AG08396 (cell line): ENCODE measurements around the gene ANKLE1.
"Not testable (repeated sequence)": the region's sequence is repeated elsewhere in the genome, so short reads cannot be mapped to it uniquely, and the experiment has no call there.

Experiments used
- DNase-seq: peaks from one replicate; pipeline ENCODE4 v3.0.0; 2012; ENCODE audit warnings: low spot score, mixed read lengths

The ANKLE1 gene

GRCh38 chr19:17283504-17283996 lies 1.8 kb downstream of the ANKLE1 start:
- DNase-seq, result no peak

GRCh38 chr19:17285415-17286135 lies 3.9 kb downstream of the ANKLE1 start:
- DNase-seq, result no peak

- DNase-seq, result no peak
These were observed 4.6 kb downstream of the ANKLE1 start for GRCh38 chr19:17286263-17286662.

- DNase-seq, result no peak
These were observed 5.1 kb downstream of the ANKLE1 start for GRCh38 chr19:17286752-17287151.

DNA sequence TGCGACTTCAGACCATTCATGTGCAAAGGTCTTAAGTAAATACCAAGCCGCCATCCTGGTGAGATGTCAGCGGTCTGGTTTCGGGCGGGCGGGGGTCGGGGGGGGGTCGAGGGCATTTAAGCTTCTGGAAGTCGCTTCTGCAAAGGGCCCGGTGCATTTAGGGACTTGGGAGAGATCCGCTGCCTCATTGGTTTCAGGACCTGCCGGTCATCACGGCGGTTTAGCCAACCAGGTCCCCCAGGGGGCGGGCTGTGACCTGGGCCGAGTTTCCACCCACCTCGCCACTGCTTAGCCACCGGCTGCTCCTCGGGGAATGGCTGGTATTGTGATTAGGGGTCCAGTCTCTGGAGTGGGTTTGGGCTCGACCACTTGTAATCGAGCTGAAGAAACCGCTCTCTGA lies 7.8 kb downstream of the ANKLE1 start:
- DNase-seq, result peak; percentile 95

DNA sequence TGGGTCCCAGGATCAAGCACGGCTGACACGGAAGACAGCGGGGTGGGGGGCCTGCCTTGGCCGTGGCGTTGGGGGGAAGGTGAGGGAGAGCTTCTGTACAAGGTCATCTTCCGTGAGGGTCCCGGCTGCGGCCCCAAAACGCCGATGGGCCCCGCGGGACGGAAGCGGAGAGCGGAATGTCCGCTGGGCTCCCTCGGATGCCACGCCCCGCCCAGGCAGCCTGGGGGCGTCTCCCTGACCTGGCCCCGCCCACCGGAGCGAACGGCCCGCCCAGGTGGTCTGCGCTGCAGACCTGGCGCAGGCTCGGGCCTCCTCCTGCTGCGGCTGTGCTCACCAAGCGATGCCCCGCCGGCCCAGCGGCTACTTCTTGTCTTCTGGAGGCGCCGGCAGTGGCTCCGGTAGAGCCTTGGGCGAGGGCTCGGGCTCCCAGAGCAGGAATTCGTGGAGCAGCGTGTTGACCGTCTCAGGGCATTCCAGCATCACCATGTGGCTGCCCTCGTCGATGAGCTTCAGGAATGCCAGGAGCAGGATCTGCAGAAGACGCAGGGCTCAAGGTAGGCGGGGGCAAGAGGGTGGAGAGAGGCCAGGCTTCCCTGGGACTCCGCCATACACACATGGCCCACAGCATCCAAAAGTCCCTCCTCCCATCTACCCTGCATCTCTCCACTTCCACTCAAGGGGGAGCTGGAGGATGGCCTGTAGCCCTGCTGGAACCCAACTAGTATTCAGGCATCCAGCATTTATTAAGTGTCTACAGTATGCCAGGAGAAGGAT lies 10.8 kb downstream of the ANKLE1 start:
- peak; percentile 96 for DNase-seq

DNA sequence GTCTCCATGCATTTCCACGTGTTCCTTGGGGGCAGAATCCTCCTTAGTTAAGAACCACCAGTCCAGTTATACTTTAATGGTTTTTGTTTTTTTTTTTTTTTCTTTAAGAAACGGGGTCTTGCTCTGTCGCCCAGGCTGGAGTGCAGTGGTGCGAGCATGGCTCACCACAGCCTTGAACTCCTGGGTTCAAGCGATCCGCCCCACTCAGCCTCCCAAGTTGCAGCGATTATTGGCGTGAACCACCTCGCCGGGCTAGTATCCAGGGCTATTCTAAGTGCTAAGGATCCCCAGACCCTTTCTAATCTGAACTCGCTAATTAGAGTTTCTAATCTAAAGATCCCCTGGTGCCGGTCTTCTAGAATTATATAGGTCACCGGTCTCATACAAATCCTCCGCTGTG lies 11.9 kb downstream of the ANKLE1 start:
- no peak for DNase-seq

DNA sequence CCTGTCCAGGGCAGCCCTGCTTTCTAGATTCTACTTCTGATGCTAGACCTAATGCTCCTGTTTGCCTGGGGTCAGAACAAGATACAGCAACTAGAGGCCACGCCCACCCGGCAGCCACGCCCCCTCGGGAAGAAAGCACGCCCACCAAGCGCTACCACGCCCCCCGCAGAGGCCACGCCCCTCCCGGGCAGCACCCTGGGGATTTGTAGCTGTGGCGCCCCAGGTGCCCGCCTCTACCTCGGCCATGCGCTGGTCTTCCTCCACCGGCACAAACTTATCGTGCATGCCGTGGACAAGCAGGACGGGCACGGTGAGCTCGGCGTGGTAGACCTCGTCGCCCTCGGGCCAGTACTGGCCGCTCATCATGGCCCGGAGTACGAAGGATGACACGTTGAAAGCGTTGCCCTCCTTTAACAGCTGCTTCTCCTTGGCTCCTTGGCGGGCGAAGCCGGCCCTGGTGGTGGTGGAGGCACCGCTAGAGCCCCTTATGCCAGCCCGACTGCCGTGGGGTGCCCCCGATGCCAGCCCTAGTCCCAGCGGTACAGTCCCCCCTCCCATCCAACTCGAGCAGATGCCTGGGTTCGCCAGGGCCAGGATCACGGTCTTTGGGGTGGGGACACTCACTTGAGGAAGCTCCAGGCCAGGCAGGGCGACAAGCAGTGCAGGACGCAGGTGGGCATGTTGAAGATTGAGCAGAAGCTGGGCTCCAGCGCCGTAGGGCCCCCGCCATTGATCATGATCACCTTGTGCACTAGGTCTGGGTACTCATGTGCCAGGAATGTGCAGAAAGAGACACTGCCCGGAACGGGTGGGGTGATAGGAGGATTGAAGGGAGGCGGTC lies 12.6 kb downstream of the ANKLE1 start:
- peak; percentile 69 for DNase-seq

DNA sequence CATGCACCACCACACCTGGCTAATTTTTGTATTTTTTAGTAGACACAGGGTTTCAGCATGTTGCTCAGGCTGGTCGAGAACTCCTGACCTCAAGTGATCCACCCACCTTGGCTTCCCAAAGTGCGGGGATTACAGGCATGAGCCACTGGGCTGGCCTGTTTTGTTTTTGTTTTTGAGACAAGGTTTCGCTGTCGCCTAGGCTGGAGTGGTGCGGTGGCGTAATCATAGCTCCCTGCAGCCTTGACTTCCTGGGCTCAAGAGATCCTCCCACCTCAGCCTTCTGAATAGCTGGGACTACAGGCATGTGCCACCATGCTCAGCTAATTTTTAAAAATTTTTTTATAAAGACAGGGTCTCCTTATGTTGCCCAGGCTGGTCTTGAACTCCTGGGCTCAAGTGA lies 13.8 kb downstream of the ANKLE1 start:
- not testable (repeated sequence) for DNase-seq

- DNase-seq, result peak; percentile 64
These were observed 14.6 kb downstream of the ANKLE1 start for GRCh38 chr19:17296273-17296672.

DNA sequence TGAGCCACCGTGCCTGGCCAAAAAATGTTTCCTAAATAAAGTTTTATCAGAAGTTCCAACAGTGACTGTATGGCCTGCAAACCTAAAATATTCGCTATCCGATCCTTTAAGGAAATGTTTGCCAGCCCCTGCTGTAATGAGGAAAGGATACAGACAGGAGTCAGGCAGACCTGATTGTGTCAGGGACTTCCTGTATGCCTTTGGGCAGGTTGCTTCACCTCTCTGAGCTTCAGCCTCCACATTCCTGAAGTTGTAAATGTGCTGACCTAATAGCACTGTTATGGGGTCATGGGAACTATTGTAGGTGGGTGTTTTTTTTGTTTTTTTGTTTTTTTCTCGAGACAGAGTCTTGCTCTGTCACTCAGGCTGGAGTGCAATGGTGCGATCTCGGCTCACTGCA lies 15.3 kb downstream of the ANKLE1 start:
- DNase-seq, result no peak

DNA sequence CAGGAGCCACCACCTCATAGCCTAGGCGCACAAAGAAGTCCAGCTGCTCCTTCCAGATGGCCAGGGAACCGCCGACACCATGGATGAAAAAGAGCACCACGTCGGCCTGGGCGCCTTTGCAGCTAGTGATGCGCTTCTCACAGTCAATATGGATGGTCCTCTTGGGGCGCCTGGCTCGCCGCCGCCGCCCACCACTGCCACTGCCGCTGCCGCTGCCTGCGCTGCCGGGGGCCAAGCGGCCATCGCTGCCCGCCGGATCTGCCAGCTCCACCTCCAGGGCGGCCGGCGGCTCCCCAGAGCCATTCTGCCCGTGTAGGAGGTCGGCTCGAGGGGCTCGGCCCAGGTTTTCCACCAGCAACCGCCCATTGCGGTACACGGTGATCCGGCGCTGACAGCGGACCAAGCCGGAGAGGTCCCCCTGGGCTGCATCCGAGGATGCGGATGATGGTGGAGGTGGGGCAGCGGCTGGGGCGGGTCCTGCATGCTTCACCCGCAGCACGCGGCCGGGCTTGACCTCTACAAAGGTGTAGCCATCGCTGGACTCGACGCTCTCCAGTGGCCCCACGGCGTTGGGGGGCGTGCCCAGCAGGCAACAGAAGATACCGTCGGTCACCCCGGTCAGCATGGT lies 19.4 kb downstream of the ANKLE1 start:
- no peak for DNase-seq

- DNase-seq, result no peak
These were observed 20.9 kb downstream of the ANKLE1 start for GRCh38 chr19:17302391-17303166.

GRCh38 chr19:17303167-17303939 lies 21.7 kb downstream of the ANKLE1 start, which contains the start of gene ABHD8:
Gene ABHD8, minus strand, starts transcription at chr19:17303425. Its CDS starts 1,809 bp downstream, at chr19:17301616.
- peak; percentile 98 for DNase-seq

DNA sequence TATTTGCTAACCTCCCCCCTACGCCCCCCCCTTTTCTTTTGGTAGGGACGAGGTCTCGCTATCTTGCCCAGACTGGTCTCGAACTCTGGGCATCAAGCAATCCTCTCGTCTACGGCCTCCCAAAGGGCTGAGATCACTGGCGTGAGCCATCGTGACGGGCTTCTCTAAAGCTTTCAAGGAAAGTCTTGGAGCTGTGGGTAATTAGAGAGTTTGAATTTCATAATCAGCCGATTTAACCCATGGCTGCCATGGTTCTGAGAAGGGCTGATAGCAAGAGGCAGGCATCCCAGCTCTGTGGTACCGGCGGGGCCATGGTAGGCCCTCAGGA lies 22.2 kb downstream of the ANKLE1 start:
- no peak for DNase-seq

DNA sequence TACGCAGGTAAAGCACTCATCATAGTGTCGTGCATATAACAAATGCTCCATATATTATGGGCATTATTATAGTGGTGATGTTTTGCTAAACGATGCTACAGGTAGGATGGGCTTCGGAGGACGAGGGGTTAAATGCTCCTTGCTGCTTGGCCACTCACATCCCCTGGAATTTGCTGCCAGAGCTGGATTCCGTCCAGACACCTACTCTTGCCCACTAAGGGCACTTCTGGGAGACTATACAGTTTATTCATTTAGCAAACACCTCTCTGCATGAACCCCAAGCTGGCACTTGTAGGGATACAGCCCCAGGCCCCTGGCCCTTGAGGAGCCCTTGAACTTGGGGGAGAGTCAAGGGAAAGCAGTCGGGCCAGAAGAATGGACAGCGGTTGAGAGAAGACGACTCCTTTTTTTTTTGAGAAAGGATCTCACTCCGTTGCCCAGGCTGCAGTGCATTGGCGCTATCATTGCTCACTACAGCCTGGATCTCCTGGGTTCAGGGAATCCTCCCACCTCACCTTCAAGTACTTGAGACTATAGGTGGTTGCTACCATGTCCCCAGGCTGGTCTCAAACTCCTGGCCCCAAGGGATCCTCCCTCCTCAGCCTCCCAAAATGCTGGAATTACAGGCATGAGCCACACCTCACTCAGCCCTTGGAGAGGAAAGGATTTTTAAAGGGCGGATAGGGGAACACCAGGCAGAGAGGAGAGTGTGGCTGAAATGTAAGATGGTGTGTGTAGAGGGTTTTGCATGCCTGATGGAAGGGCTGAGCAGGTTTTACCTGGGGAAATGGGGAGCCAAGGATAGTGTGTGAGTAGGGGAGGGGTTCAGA lies 22.9 kb downstream of the ANKLE1 start:
- no peak for DNase-seq

DNA sequence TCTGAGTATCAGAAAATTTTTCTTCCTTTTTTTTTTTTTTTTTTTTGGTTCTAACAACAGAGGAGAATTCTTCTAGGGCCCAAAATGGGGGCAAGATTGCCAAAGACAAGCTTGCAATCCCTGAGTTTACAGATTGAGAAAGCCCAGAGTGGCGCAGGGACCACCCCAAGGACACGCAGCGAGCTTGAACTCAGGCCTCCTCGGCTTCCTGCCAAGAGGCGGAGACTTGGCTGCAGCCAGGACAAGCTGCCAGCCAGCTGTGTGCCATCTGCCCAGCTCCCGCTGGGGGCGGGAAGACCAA lies 23.5 kb downstream of the ANKLE1 start:
- no peak for DNase-seq

DNA sequence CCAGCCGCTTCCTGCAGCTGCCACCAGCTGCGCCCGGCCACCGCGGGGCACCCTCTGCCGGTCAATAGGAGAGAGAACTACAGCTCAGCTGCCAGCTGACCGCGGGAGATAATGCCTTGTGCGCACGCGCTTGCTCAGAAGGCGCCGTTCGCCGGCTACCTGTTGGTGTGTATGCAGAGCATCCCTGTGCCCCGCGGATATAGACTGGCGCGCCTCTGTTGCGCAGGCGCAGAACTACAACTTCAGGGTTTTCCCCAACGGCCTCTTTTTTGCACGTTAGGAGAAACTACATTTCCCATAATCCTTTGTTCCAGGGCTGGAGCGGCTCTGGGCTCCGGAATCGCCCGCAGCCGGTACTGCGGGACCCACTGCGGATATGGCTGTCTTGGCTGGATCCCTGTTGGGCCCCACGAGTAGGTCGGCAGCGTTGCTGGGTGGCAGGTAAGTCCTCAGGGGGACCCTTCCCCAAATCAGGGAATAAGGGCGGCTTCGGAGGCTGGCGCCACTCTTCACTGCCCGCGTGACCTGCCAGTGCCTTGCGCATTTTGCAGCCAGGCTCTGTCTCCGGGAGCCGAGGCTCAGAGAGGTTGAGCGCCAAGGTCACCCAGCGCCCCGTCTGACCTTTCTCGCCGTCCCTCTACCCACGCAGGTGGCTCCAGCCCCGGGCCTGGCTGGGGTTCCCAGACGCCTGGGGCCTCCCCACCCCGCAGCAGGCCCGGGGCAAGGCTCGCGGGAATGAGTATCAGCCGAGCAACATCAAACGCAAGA lies 24.0 kb downstream of the ANKLE1 start, which contains the start of gene MRPL34:
Gene MRPL34, plus strand, starts transcription at position 356 of the 768 bp plus-strand sequence. Its CDS starts 21 bp downstream, at position 377.
- peak; percentile 91 for DNase-seq

- DNase-seq, result no peak
These were observed 24.6 kb downstream of the ANKLE1 start for GRCh38 chr19:17306285-17306714.
